ENCODE data around the gene PKN1. TPM values are rescaled to one million over a fixed set of nuclear protein-coding genes. Genes with fewer than 3 reads are reported as not detected.
"Not testable (repeated sequence)": the region's sequence is repeated elsewhere in the genome, so short reads cannot be mapped to it uniquely, and the experiment has no call there.

Gene PKN1
- total RNA-seq, result 100 to 1,000 TPM; 188 to 207 TPM

DNA sequence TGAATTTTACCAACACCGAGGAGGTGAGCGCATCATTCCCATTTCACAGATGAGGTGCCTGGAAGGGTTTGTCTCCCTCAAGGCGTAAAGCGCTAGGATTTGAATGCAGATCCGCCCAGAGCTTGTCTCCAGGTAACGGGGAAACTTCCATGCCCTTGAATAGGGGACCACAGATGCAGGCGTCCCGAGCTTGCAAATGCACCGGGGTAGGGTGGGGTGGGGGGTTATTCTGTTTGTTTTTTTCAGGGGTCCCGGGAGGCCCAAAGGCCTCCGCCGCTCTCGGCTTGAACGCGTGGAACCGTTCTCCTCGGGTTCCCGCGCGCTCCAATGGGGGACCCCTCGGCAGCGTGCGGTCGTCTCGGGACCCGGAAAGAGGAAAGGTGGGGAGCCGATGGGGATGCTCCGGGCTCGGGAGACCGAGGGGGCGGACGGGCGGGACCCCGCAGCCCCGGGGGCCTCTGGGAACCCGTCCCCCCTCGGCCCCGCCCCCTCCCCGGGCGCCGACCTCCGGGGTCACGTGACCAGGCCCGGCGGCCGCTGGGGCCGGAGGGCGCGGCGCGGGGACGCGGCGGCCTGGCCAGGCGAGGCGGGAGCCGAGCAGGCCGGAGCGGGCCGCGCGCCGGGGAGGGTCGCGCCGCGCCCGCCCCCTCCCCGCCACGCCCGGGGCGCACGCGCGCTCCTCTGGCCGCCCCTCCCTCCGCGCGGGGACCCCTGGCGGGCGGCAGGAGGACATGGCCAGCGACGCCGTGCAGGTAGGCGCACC lies at the start of gene PKN1:
PKN1 (plus strand) TSS at position 516 of the 763 bp plus-strand sequence; CDS start at position 732, 216 bp downstream.
- Mint-ChIP-seq H3K27me3 (no peaks in the 10 kb centered on the region), H3K4me1 (ENCODE audit: low read depth) (peaks cover 32% of the 10 kb centered on the region), H3K36me3 (peaks cover 2% of the 10 kb centered on the region), H3K27ac (peak within 1 kb of the TSS; percentile 74), H3K4me3 (peak within 1 kb of the TSS; percentile 76), H3K9me3 (no peaks in the 10 kb centered on the region)
- ChIA-PET CTCF (interaction anchor here (0.6 to 7.5 kb wide), 17 partner anchors 9 to 341 kb away, joined by 3 to 60 read pairs (median 5); partner anchors contain the start of genes ASF1B, DDX39A and PTGER1), POLR2A (interaction anchor here (1.1 to 1.6 kb wide), 4 partner anchors 8 to 51 kb away, joined by 3 to 4 read pairs (median 3); partner anchors contain the start of gene PTGER1)
- peak; percentile 66 for DNase-seq
- intact Hi-C loops (cut with micrococcal nuclease), result loop anchor here (1.0 to 2.0 kb wide), 3 partner anchors 7 to 46 kb away; no protein-coding TSS in a partner anchor

DNA sequence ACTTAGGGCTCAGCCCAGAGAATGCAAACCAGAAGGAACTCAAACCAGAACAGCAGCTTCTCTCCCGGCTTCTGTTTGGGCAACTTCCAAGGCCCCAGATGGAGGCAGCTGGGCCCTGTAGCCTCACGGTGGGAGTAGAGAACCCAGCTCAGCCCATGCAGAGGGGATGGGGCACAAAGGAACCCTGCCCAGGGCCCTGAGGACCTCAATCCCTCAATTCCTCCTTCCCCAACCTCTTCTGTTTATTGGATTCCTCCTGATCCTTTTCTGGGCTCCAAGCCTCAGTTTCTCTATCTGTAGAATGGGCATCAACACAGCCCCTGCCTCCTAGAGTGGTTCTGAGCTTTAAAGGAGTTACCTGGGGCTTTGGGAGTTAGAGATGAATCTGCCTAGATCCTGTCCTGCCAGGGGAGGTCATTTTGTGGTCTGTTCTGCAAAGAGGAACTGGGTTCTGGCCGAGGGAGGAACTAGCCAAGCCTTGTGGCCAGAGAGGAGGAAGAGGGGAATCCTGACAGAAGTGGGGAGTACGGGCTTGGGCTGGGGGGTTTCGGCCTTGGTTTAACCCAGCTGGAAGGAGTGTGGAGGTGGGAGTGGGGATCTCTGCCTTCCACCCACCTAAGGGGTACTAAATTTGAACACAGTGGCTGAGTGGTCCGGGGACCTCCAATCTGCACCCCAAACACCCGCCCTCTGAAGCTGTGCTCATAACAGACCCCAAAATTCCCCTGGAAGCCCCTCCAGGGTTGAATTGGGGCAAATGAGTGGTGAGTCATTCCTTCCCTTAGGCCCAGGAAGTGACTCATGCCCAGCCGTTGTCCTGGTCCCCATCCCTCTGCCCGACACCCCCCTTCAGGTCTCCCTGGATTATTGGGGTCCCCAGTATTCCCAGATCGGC lies 49.2 kb upstream of the PKN1 start:
- ChIA-PET CTCF (interaction anchor here (1.0 to 5.0 kb wide), 8 partner anchors 14 to 503 kb away, joined by 3 to 36 read pairs (median 8); partner anchors contain the start of gene ASF1B), POLR2A (interaction anchor here (0.6 to 8.5 kb wide), 9 partner anchors 15 to 502 kb away, joined by 3 to 315 read pairs (median 4); no protein-coding TSS in a partner anchor)
- intact Hi-C loops (cut with micrococcal nuclease), result no loop called here
- Mint-ChIP-seq H3K36me3 (peaks cover 45% of the 10 kb centered on the region), H3K27ac (peak overlapping the region; percentile 95), H3K9me3 (no peaks in the 10 kb centered on the region), H3K27me3 (no peaks in the 10 kb centered on the region), H3K4me3 (peak overlapping the region; percentile 84), H3K4me1 (ENCODE audit: low read depth) (peaks cover 30% of the 10 kb centered on the region)
- peak; percentile 81 for DNase-seq

GRCh38 chr19:14385492-14385891 lies 47.6 kb upstream of the PKN1 start:
- H3K4me3 Mint-ChIP-seq, result peak overlapping the region; percentile 84
- peak overlapping the region; percentile 95 for H3K27ac Mint-ChIP-seq
- peaks cover 16% of the 10 kb centered on the region for H3K4me1 Mint-ChIP-seq (ENCODE audit: low read depth)
- H3K27me3 Mint-ChIP-seq, result no peaks in the 10 kb centered on the region
- DNase-seq, result peak; percentile 50
- ChIA-PET POLR2A (interaction anchor here (0.6 to 8.5 kb wide), 5 partner anchors 17 to 135 kb away, joined by 3 to 315 read pairs (median 4); no protein-coding TSS in a partner anchor), CTCF (interaction anchor here (0.9 kb wide), 1 partner anchor 37 kb away, joined by 6 read pairs; no protein-coding TSS in a partner anchor)
- no peaks in the 10 kb centered on the region for H3K9me3 Mint-ChIP-seq
- peaks cover 48% of the 10 kb centered on the region for H3K36me3 Mint-ChIP-seq
- intact Hi-C loops (cut with micrococcal nuclease), result no loop called here

- ChIA-PET CTCF (interaction anchor here (0.6 to 1.2 kb wide), 2 partner anchors 16 to 42 kb away, joined by 3 read pairs; no protein-coding TSS in a partner anchor), POLR2A (interaction anchor here (0.6 kb wide), 1 partner anchor 13 kb away, joined by 4 read pairs; no protein-coding TSS in a partner anchor)
- DNase-seq, result no peak
- peak overlapping the region; percentile 34 for H3K27ac Mint-ChIP-seq
- H3K9me3 Mint-ChIP-seq, result no peaks in the 10 kb centered on the region
- intact Hi-C loops (cut with micrococcal nuclease), result no loop called here
- H3K36me3 Mint-ChIP-seq, result peaks cover 42% of the 10 kb centered on the region
- H3K4me1 Mint-ChIP-seq (ENCODE audit: low read depth), result peaks cover 17% of the 10 kb centered on the region
- no peaks in the 10 kb centered on the region for H3K27me3 Mint-ChIP-seq
- no peak overlapping the region for H3K4me3 Mint-ChIP-seq
Observed at GRCh38 chr19:14390548-14390947, 42.6 kb upstream of the PKN1 start.

DNA sequence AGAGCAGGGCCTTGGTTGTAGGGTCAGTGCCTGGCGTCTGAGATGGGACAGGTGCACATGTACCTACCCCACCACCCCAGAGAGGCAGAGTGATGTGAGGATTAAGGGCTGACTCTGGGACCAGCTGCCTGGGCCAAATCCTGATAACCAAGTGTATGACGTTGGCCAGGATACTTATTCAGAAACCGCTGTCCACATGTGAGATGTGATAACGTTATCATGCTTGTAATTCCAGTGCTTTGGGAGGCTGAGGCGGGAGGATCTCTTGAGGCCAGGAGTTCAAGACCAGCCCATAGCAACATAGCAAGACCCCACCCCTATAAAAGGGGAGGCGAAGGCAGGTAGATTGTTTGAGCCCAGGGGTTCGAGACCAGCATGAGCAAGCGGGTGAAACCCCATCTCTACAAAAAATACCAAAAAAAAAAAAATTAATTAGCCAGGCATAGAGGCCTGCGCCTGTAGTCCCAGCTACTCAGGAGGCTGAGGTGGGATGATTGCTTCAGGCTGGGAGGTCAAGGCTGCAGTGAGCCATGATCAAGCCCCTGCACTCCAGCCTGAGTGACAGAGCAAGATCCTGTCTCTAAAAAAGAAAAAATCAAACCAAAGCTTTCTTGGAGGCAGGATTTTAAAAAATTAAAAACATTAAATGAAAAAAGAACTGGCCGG lies 41.8 kb upstream of the PKN1 start:
- peak overlapping the region; percentile 34 for H3K27ac Mint-ChIP-seq
- ChIA-PET POLR2A (interaction anchor here (0.6 kb wide), 1 partner anchor 12 kb away, joined by 4 read pairs; no protein-coding TSS in a partner anchor), CTCF (interaction anchor here (0.6 to 1.3 kb wide), 4 partner anchors 15 to 43 kb away, joined by 3 to 4 read pairs (median 3); no protein-coding TSS in a partner anchor)

GRCh38 chr19:14393329-14393728 lies 39.8 kb upstream of the PKN1 start:
- ChIA-PET CTCF (no interaction called here), POLR2A (interaction anchor here (0.9 to 1.1 kb wide), 2 partner anchors 11 to 29 kb away, joined by 3 to 4 read pairs; no protein-coding TSS in a partner anchor)
- no peaks in the 10 kb centered on the region for H3K27me3 Mint-ChIP-seq
- peaks cover 55% of the 10 kb centered on the region for H3K36me3 Mint-ChIP-seq
- intact Hi-C loops (cut with micrococcal nuclease), result no loop called here
- H3K9me3 Mint-ChIP-seq, result no peaks in the 10 kb centered on the region
- H3K4me3 Mint-ChIP-seq, result no peak overlapping the region
- H3K4me1 Mint-ChIP-seq (ENCODE audit: low read depth), result peaks cover 33% of the 10 kb centered on the region
- H3K27ac Mint-ChIP-seq, result peak overlapping the region; percentile 34
- DNase-seq, result no peak

More for the DNA sequence above, 41.8 kb upstream of the PKN1 start:
- Mint-ChIP-seq H3K4me3 (no peak overlapping the region), H3K36me3 (peaks cover 47% of the 10 kb centered on the region), H3K9me3 (no peaks in the 10 kb centered on the region), H3K4me1 (ENCODE audit: low read depth) (peaks cover 24% of the 10 kb centered on the region), H3K27me3 (no peaks in the 10 kb centered on the region)
- intact Hi-C loops (cut with micrococcal nuclease), result no loop called here
- DNase-seq, result no peak

DNA sequence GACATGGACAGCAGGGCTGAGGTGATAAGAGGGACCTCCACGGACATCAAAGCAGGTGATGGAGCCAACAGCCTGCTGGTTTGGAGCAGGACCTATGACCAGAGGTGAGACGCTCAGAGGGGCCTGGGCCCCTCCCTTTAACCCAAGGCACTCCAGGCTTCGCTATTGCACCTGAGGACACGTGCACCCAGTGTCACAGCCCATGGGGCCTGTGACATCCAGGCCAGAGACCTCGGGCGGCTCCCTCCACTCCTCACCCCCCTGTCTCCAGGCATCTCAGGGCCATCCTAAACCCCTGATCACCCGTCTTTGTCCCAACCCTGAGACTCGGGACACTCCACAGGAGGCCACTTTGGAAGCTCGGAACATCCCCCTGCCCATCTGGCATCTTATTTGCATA lies 38.9 kb upstream of the PKN1 start:
- H3K4me1 Mint-ChIP-seq (ENCODE audit: low read depth), result peaks cover 28% of the 10 kb centered on the region
- POLR2A ChIA-PET, result interaction anchor here (1.5 kb wide), 1 partner anchor 12 kb away, joined by 5 read pairs; no protein-coding TSS in a partner anchor
- H3K36me3 Mint-ChIP-seq, result peaks cover 51% of the 10 kb centered on the region
- H3K27me3 Mint-ChIP-seq, result no peaks in the 10 kb centered on the region
- no peak overlapping the region for H3K4me3 Mint-ChIP-seq
- peak overlapping the region; percentile 34 for H3K27ac Mint-ChIP-seq
- no peak for DNase-seq
- intact Hi-C loops (cut with micrococcal nuclease), result no loop called here
- CTCF ChIA-PET, result interaction anchor here (0.6 to 1.0 kb wide), 2 partner anchors 37 to 85 kb away, joined by 3 read pairs; no protein-coding TSS in a partner anchor
- H3K9me3 Mint-ChIP-seq, result no peaks in the 10 kb centered on the region

- Mint-ChIP-seq H3K27ac (peak overlapping the region; percentile 78), H3K4me1 (ENCODE audit: low read depth) (peaks cover 28% of the 10 kb centered on the region), H3K4me3 (no peak overlapping the region), H3K9me3 (no peaks in the 10 kb centered on the region), H3K36me3 (peaks cover 50% of the 10 kb centered on the region), H3K27me3 (no peaks in the 10 kb centered on the region)
- CTCF ChIA-PET, result no interaction called here
- intact Hi-C loops (cut with micrococcal nuclease), result no loop called here
- DNase-seq, result no peak
- POLR2A ChIA-PET, result interaction anchor here (1.0 to 1.5 kb wide), 3 partner anchors 9 to 14 kb away, joined by 4 to 5 read pairs (median 4); partner anchors contain the start of gene ADGRE5
Observed at GRCh38 chr19:14395262-14395661, 37.8 kb upstream of the PKN1 start.

- peaks cover 32% of the 10 kb centered on the region for H3K4me1 Mint-ChIP-seq (ENCODE audit: low read depth)
- H3K27me3 Mint-ChIP-seq, result no peaks in the 10 kb centered on the region
- intact Hi-C loops (cut with micrococcal nuclease), result no loop called here
- no peak overlapping the region for H3K4me3 Mint-ChIP-seq
- H3K36me3 Mint-ChIP-seq, result peaks cover 46% of the 10 kb centered on the region
- ChIA-PET POLR2A (interaction anchor here (1.0 to 1.5 kb wide), 3 partner anchors 9 to 15 kb away, joined by 4 to 5 read pairs (median 4); partner anchors contain the start of gene ADGRE5), CTCF (interaction anchor here (0.8 kb wide), 1 partner anchor 337 kb away, joined by 3 read pairs; no protein-coding TSS in a partner anchor)
- no peaks in the 10 kb centered on the region for H3K9me3 Mint-ChIP-seq
- no peak for DNase-seq
- H3K27ac Mint-ChIP-seq, result peak overlapping the region; percentile 78
Observed at GRCh38 chr19:14395710-14396336, 37.3 kb upstream of the PKN1 start.

DNA sequence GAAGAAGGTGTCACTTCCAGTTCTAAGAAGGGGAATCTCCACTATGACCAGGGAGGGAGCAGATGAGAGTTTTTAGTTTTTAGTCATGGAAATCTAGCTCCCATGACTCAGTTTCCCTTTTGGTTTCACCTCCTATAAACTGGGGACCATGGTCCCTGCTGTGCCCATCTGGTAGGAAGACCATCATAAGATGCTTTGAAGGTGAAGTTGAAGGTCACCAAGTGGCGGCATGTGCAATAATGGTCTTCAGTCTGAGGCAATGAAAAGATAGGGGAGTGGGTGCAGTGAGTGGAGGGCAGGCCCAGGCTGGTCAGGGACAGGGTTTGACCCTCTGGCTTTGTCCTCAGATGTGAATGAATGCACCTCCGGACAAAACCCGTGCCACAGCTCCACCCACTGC lies 36.4 kb upstream of the PKN1 start:
- H3K27ac Mint-ChIP-seq, result peak overlapping the region; percentile 78
- CTCF ChIA-PET, result interaction anchor here (0.8 kb wide), 1 partner anchor 338 kb away, joined by 3 read pairs; no protein-coding TSS in a partner anchor

More for the DNA sequence above, 36.4 kb upstream of the PKN1 start:
- H3K4me3 Mint-ChIP-seq; intact Hi-C loops (cut with micrococcal nuclease); H3K9me3 Mint-ChIP-seq; H3K27me3 Mint-ChIP-seq; DNase-seq: not testable (repeated sequence)
- POLR2A ChIA-PET, result interaction anchor here (0.5 kb wide), 1 partner anchor 14 kb away, joined by 4 read pairs; no protein-coding TSS in a partner anchor
- Mint-ChIP-seq H3K36me3 (peaks cover 49% of the 10 kb centered on the region), H3K4me1 (ENCODE audit: low read depth) (peaks cover 39% of the 10 kb centered on the region)

All from activated CD4-positive, alpha-beta memory T cell treated with anti-CD3 and anti-CD28 coated beads for 36 hours (primary cell).